ENCODE data around the gene ITPRID1.

GRCh38 chr7:31688372-31688771 is 174.5 kb downstream of the ITPRID1 start:
- TF ChIP-seq CTCF (IDR thresholded peaks at IDR 0.05; ENCODE audit: low read depth, low read length, poor library complexity, severe bottlenecking) (no peak), EZH2phosphoT487 (IDR thresholded peaks at IDR 0.05; ENCODE audit: borderline replicate concordance, low read length) (no peak)
